H1 (cell line): ENCODE results near the gene ARMC9. TPM values are rescaled to one million over a fixed set of nuclear protein-coding genes. Genes with fewer than 3 reads are reported as not detected.

Source experiments
- CTCF ChIA-PET: fragments of 300-600 bp; sonication (Branson Sonifier 250); formaldehyde crosslinking; loops from one replicate; lab custom pipeline; 2021; ENCODE audit not compliant: partially characterized antibody; lab: Charles Lee
- POLR2A ChIA-PET: fragments of 300-600 bp; sonication (Branson Sonifier 250); formaldehyde crosslinking; loops from one replicate; lab custom pipeline; 2021; ENCODE audit warnings: inconsistent platforms; ENCODE audit not compliant: partially characterized antibody; lab: Charles Lee
- DNase-seq, 2 experiments: peaks; one replicate each; pipeline versions ENCODE4 v3.0.0 to v3.0.0-alpha.2; 2010 to 2022; ENCODE audit warnings: low spot score in 2 of 2, low read depth in 1 of 2, mixed read lengths in 1 of 2
- FAIRE-seq: peaks from 2 replicates; lab custom pipeline; 2011; peaks lifted over from hg19 to GRCh38; lab: Jason Lieb, UNC
- H2AFZ ChIP-seq: 2 replicates; pipeline ENCODE4 v1.8.1; 2012; ENCODE audit warnings: low read length, inconsistent platforms
- H2AK5ac ChIP-seq: 2 replicates; pipeline ENCODE4 v1.6.1; 2013; ENCODE audit warnings: low read depth, low read length
- H2BK120ac ChIP-seq: replicated peaks from 2 replicates; pipeline ENCODE3; 2013; ENCODE audit warnings: low read depth, low read length, inconsistent platforms
- H2BK12ac ChIP-seq: 2 replicates; pipeline ENCODE4 v1.6.1; 2013; ENCODE audit warnings: low read depth, low read length
- H2BK15ac ChIP-seq: 2 replicates; pipeline ENCODE4 v1.6.1; 2013; ENCODE audit warnings: low read length
- H2BK20ac ChIP-seq: 2 replicates; pipeline ENCODE4 v1.6.1; 2013; ENCODE audit warnings: low read length
- H2BK5ac ChIP-seq: 2 replicates; pipeline ENCODE4 v1.6.1; 2013; ENCODE audit warnings: low read depth, low read length
- H3K14ac ChIP-seq: 2 replicates; pipeline ENCODE4 v1.6.1; 2013; ENCODE audit warnings: inconsistent platforms; ENCODE audit not compliant: insufficient read length
- H3K18ac ChIP-seq: 2 replicates; pipeline ENCODE4 v1.6.1; 2013; ENCODE audit warnings: low read length; ENCODE audit errors: extremely low read depth
- H3K23ac ChIP-seq: 2 replicates; pipeline ENCODE4 v1.6.1; 2013; ENCODE audit warnings: inconsistent platforms; ENCODE audit not compliant: insufficient read length
- H3K23me2 ChIP-seq: 2 replicates; pipeline ENCODE4 v1.6.1; 2013; ENCODE audit warnings: low read depth, low read length
- H3K27ac ChIP-seq: 2 replicates; pipeline ENCODE4 v1.6.1; 2011; ENCODE audit warnings: low read depth, low read length, inconsistent platforms
- H3K27me3 ChIP-seq, 4 experiments: replicated peaks in 1 of 4; 1 replicate in 1 of 4; 2 replicates in 3 of 4; pipeline versions ENCODE4 v1.6.1 to v1.8.1; 2011 to 2013; ENCODE audit warnings: low read length in 3 of 4, mild to moderate bottlenecking in 3 of 4, inconsistent platforms in 2 of 4, mixed read lengths in 2 of 4, moderate library complexity in 1 of 4; ENCODE audit not compliant: control insufficient read depth in 3 of 4, insufficient read depth in 3 of 4; ENCODE audit errors: extremely low read depth in 1 of 4
- H3K36me3 ChIP-seq, 4 experiments: 2 replicates each; pipeline versions ENCODE4 v1.6.1 to v1.8.1; 2011 to 2013; ENCODE audit warnings: mild to moderate bottlenecking in 4 of 4, low read length in 3 of 4, moderate library complexity in 2 of 4, control low read depth in 1 of 4, inconsistent platforms in 1 of 4; ENCODE audit not compliant: insufficient read depth in 4 of 4, control insufficient read depth in 2 of 4
- H3K4ac ChIP-seq: replicated peaks from 2 replicates; pipeline ENCODE3; 2013; ENCODE audit warnings: low read length, low read depth, mixed read lengths, inconsistent platforms; ENCODE audit not compliant: insufficient read length
- H3K4me1 ChIP-seq, 4 experiments: replicated peaks in 1 of 4; 1 replicate in 1 of 4; 2 replicates in 3 of 4; pipeline versions ENCODE4 v1.6.1 to v1.8.1; 2011 to 2013; ENCODE audit warnings: low read length in 3 of 4, inconsistent platforms in 2 of 4, mixed read lengths in 1 of 4; ENCODE audit not compliant: insufficient read depth in 4 of 4, control insufficient read depth in 3 of 4
- H3K4me2 ChIP-seq, 2 experiments: 2 replicates each; pipeline versions ENCODE4 v1.6.1 to v1.8.1; 2011 to 2013; ENCODE audit warnings: low read depth in 2 of 2, low read length in 2 of 2, control low read depth in 1 of 2, inconsistent platforms in 1 of 2, mild to moderate bottlenecking in 1 of 2; ENCODE audit not compliant: insufficient read depth in 1 of 2
- H3K4me3 ChIP-seq, 4 experiments: fragments of 200-600, 300-600 bp in 1 of 4; sonication (generic), shearing (Covaris generic), sonication (Bioruptor Twin) in 1 of 4; 2 replicates each; pipeline versions ENCODE4 v1.5.1 to v1.8.1; 2011 to 2016; ENCODE audit warnings: low read length in 4 of 4, low read depth in 3 of 4, control low read depth in 2 of 4, inconsistent platforms in 2 of 4, mild to moderate bottlenecking in 2 of 4, mixed read lengths in 1 of 4, moderate library complexity in 1 of 4; ENCODE audit not compliant: insufficient read depth in 2 of 4; ENCODE audit errors: extremely low read depth in 1 of 4
- H3K56ac ChIP-seq: replicated peaks from 2 replicates; pipeline ENCODE3; 2013; ENCODE audit warnings: low read depth, mild to moderate bottlenecking, mixed read lengths, low read length, inconsistent platforms; ENCODE audit not compliant: insufficient read length
- H3K79me1 ChIP-seq: 2 replicates; pipeline ENCODE4 v1.6.1; 2013; ENCODE audit warnings: low read depth, low read length, control low read depth
- H3K79me2 ChIP-seq, 2 experiments: 2 replicates each; pipeline versions ENCODE4 v1.6.1 to v1.8.1; 2012 to 2013; ENCODE audit warnings: low read length in 2 of 2, mild to moderate bottlenecking in 2 of 2, inconsistent platforms in 1 of 2; ENCODE audit not compliant: insufficient read depth in 2 of 2, control insufficient read depth in 1 of 2
- H3K9ac ChIP-seq, 4 experiments: replicated peaks in 1 of 4; 1 replicate in 1 of 4; 2 replicates in 3 of 4; pipeline versions ENCODE4 v1.6.1 to v1.8.1; 2011 to 2013; ENCODE audit warnings: low read depth in 3 of 4, low read length in 3 of 4, control low read depth in 2 of 4, mild to moderate bottlenecking in 2 of 4, moderate library complexity in 2 of 4, inconsistent platforms in 1 of 4; ENCODE audit errors: extremely low read depth in 1 of 4
- H3K9me3 ChIP-seq, 2 experiments: 2 replicates each; pipeline versions ENCODE4 v1.6.1 to v1.8.1; 2012 to 2013; ENCODE audit warnings: mild to moderate bottlenecking in 2 of 2, moderate library complexity in 2 of 2, control low read depth in 1 of 2, inconsistent platforms in 1 of 2, low read depth in 1 of 2, low read length in 1 of 2, mixed read lengths in 1 of 2; ENCODE audit not compliant: insufficient read depth in 2 of 2
- H4K20me1 ChIP-seq, 2 experiments: replicated peaks in 1 of 2; 2 replicates each; pipeline versions ENCODE3 to v1.8.1; 2011 to 2013; ENCODE audit warnings: inconsistent platforms in 2 of 2, low read length in 2 of 2, mild to moderate bottlenecking in 1 of 2; ENCODE audit not compliant: insufficient read depth in 2 of 2, control insufficient read depth in 1 of 2
- H4K5ac ChIP-seq: 2 replicates; pipeline ENCODE4 v1.6.1; 2013; ENCODE audit warnings: low read length, low read depth, mixed read lengths, inconsistent platforms; ENCODE audit not compliant: insufficient read length
- H4K8ac ChIP-seq: 2 replicates; pipeline ENCODE4 v1.8.0; 2013; ENCODE audit warnings: mild to moderate bottlenecking, moderate library complexity, low read length, inconsistent platforms; ENCODE audit not compliant: insufficient read depth; ENCODE audit errors: extremely low read depth
- H4K91ac ChIP-seq: replicated peaks from 2 replicates; pipeline ENCODE3; 2013; ENCODE audit warnings: low read length, mixed read lengths, inconsistent platforms; ENCODE audit not compliant: insufficient read length
- ASH2L ChIP-seq: fragments of 200-600, 300-600 bp; sonication (generic); IDR thresholded peaks from one replicate; pipeline ENCODE4 v1.7.1; 2017; ENCODE audit warnings: low read length
- TBP ChIP-seq: IDR thresholded peaks from 2 replicates; pipeline ENCODE4 v1.6.1; 2011; ENCODE audit warnings: low read depth, low read length, improper control_type of control experiment
- WGBS, 2 experiments: shearing (Covaris generic) in 1 of 2; methylation state at CpG; one replicate each; pipeline versions ENCODE4 v1.1.6 to v1.1.7; 2013 to 2015; ENCODE audit warnings: low lambda C conversion rate in 2 of 2, mixed read lengths in 2 of 2, inconsistent platforms in 1 of 2, low coverage in 1 of 2, missing lambda C conversion rate in 1 of 2; ENCODE audit not compliant: insufficient replicate concordance in 2 of 2, insufficient coverage in 1 of 2, insufficient read length in 1 of 2; ENCODE audit errors: extremely low coverage in 1 of 2, missing lambda C conversion rate in 1 of 2; 5-methylcytosine and 5-hydroxymethylcytosine counted together
- polyA plus RNA-seq, 7 experiments: library from polyadenylated mRNA; depleted of rRNA in 3 of 7; stranded (reverse) in 5 of 7; unstranded in 2 of 7; fragments of >200 nt in 5 of 7; fragments of 200-250 nt in 2 of 7; gene quantifications; 1 replicate in 5 of 7; 2 replicates in 1 of 7; 4 replicates in 1 of 7; pipeline versions ENCODE4 v1.2.1 to v1.2.3, GENCODE V29; 2011 to 2013; ENCODE audit warnings: missing spikeins in 2 of 7, mixed read lengths in 2 of 7
- total RNA-seq: library from RNA; stranded (reverse); fragmentation: NEBNext Ultra II Directional; extraction: Animal tissue kit (Norgen Biotek cat#: 25700); gene quantifications from 2 replicates; pipeline ENCODE4 v1.2.1, GENCODE V29; 2021

The ARMC9 gene
- total and polyA plus RNA-seq, 2 of the 8 experiments (the other 6 are each of a cell fraction or from before 2014, with no cell fraction given): 23.2 to 36.1 TPM

DNA sequence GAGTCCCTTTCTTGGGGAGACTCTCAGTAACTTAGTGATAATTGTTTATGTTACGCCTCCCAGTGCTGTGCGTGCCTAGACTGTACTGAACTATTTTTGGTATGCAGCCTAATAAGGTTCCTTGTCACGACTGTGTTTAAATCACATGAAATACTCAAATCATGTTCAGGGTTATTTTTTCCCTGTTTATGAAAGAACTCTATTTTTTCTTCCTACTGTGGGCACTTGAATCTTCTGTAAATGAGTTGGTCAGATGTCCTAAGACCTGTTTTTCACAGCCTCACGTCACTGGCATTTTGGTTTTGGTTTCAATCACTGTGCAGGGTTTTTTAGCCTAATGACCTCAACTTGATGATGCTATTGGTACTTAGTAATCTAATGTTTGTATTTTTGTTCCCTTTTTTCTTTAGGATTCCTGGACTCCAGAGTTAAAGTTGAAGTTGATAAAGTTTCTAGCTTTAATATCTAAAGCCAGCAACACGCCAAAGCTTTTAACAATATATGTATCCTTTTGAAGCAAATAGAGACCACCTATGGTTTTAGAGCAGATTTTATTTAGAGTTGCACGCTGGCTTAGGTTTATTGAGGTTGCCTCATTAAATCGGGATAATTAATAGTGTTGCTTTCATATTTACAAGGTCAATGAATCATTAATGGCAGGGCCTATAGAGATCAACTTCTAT is 24.0 kb downstream of the ARMC9 start:
- H3K4me2 ChIP-seq: no peak overlapping the region
- no peaks in the 10 kb centered on the region for H3K79me2 ChIP-seq
- no peak overlapping the region for H3K27ac ChIP-seq
- H3K4me1 ChIP-seq: no peaks in the 10 kb centered on the region; a peak in 1 of 7 replicates
- H4K8ac ChIP-seq: no peak overlapping the region
- WGBS, 2 experiments: 86% methylated on average over 7 of the region's 7 CpGs; no CpG with 5 or more reads in 1 of the 2 experiments
- no peak overlapping the region for H4K91ac ChIP-seq
- no peak overlapping the region for H3K14ac ChIP-seq
- no peak overlapping the region for H3K9ac ChIP-seq
- H3K4me3 ChIP-seq: no peak overlapping the region
- POLR2A ChIA-PET: interaction anchor here (0.6 kb wide), 1 partner anchor 14 kb away, joined by 3 read pairs; no protein-coding TSS in a partner anchor
- H3K27me3 ChIP-seq: no peaks in the 10 kb centered on the region
- H3K23ac ChIP-seq: no peak overlapping the region
- no peaks in the 10 kb centered on the region for H4K20me1 ChIP-seq
- CTCF ChIA-PET: interaction anchor here (12.5 kb wide), 1 partner anchor 183 kb away, joined by 218 read pairs; no protein-coding TSS in a partner anchor
- H2BK5ac ChIP-seq: no peak overlapping the region
- H4K5ac ChIP-seq: no peak overlapping the region
- H2BK120ac ChIP-seq: no peak overlapping the region
- DNase-seq (no peak), FAIRE-seq (no peak)
- no peak overlapping the region for H2BK12ac ChIP-seq
- H3K23me2 ChIP-seq: no peaks in the 10 kb centered on the region
- H2BK20ac ChIP-seq: no peak overlapping the region
- no peak overlapping the region for H3K56ac ChIP-seq
- H2BK15ac ChIP-seq: no peak overlapping the region
- H2AFZ ChIP-seq: no peak overlapping the region
- no peaks in the 10 kb centered on the region for H3K79me1 ChIP-seq
- no peak overlapping the region for H2AK5ac ChIP-seq
- H3K4ac ChIP-seq: no peak overlapping the region
- H3K18ac ChIP-seq: no peak overlapping the region
- H3K9me3 ChIP-seq: no peaks in the 10 kb centered on the region
- peaks cover 0 to 19% (median 10%) of the 10 kb centered on the region in 4 experiments; a peak in 4 of 8 replicates for H3K36me3 ChIP-seq
- TF ChIP-seq TBP: no peak
- TF ChIP-seq ASH2L: no peak
